Hepatocyte (in vitro differentiated cells): ENCODE results near the gene ANKRD35. TPM values are rescaled to one million over a fixed set of nuclear protein-coding genes. Genes with fewer than 3 reads are reported as not detected.

ENCODE experiments used
- DNase-seq: peaks from one replicate; pipeline ENCODE4 v3.0.0-alpha.2; 2016; ENCODE audit warnings: low spot score
- H2AFZ ChIP-seq: fragments of 200-600 bp; sonication (generic); 2 replicates; pipeline ENCODE4 v1.6.0; 2016; ENCODE audit warnings: antibody characterized with exemption, mild to moderate bottlenecking
- H3K27ac ChIP-seq: fragments of 200-600 bp; sonication (generic); 2 replicates; pipeline ENCODE4 v1.5.1; 2016; ENCODE audit warnings: mild to moderate bottlenecking
- H3K27me3 ChIP-seq: fragments of 200-600 bp; sonication (generic); 2 replicates; pipeline ENCODE4 v1.6.1; 2016
- H3K36me3 ChIP-seq: fragments of 200-600 bp; sonication (generic); replicated peaks from 2 replicates; pipeline ENCODE4 v1.5.1; 2016; ENCODE audit warnings: low read depth; ENCODE audit not compliant: insufficient read depth
- H3K4me1 ChIP-seq: fragments of 200-600 bp; sonication (generic); 2 replicates; pipeline ENCODE4 v1.5.1; 2016; ENCODE audit warnings: mild to moderate bottlenecking, moderate library complexity; ENCODE audit not compliant: insufficient read depth
- H3K4me2 ChIP-seq: fragments of 200-600 bp; sonication (generic); 2 replicates; pipeline ENCODE4 v1.6.0; 2016
- H3K4me3 ChIP-seq: fragments of 200-600 bp; sonication (generic); 2 replicates; pipeline ENCODE4 v1.5.1; 2016; ENCODE audit warnings: mild to moderate bottlenecking
- H3K79me2 ChIP-seq: fragments of 200-600 bp; sonication (generic); 2 replicates; pipeline ENCODE4 v1.6.0; 2017; ENCODE audit warnings: mild to moderate bottlenecking
- H3K9me2 ChIP-seq: fragments of 200-600 bp; sonication (generic); replicated peaks from 2 replicates; pipeline ENCODE4 v1.6.0; 2017; ENCODE audit warnings: mild to moderate bottlenecking; ENCODE audit not compliant: insufficient read depth
- H3K9me3 ChIP-seq: fragments of 200-600 bp; sonication (generic); 2 replicates; pipeline ENCODE4 v1.5.1; 2016; ENCODE audit warnings: low read depth, mild to moderate bottlenecking
- H4K20me1 ChIP-seq: fragments of 200-600 bp; sonication (generic); 2 replicates; pipeline ENCODE4 v1.6.0; 2016; ENCODE audit warnings: mild to moderate bottlenecking; ENCODE audit not compliant: insufficient read depth, poor library complexity, severe bottlenecking
- CTCF ChIP-seq: fragments of 200-600 bp; sonication (generic); IDR thresholded peaks from 2 replicates; pipeline ENCODE4 v1.5.1; 2016; ENCODE audit warnings: antibody characterized with exemption, mild to moderate bottlenecking; ENCODE audit not compliant: poor library complexity
- EZH2 ChIP-seq: fragments of 200-600 bp; sonication (generic); IDR thresholded peaks from 2 replicates; pipeline ENCODE4 v1.6.1; 2016; ENCODE audit warnings: antibody characterized with exemption, mild to moderate bottlenecking, borderline replicate concordance
- EZH2phosphoT487 ChIP-seq: fragments of 200-600 bp; sonication (generic); IDR thresholded peaks from one replicate; pipeline ENCODE4 v1.6.1; 2018; ENCODE audit warnings: antibody characterized with exemption, mild to moderate bottlenecking, low read depth, moderate library complexity; ENCODE audit not compliant: unreplicated experiment, severe bottlenecking
- WGBS: methylation state at CpG from one replicate; pipeline ENCODE4 v1.1.6; 2016; ENCODE audit warnings: low lambda C conversion rate; ENCODE audit errors: missing lambda C conversion rate; 5-methylcytosine and 5-hydroxymethylcytosine counted together
- polyA plus RNA-seq: library from polyadenylated mRNA; unstranded; fragments of >200 nt; fragmentation: Nextera tagmentation; extraction: Ambion mirVana; gene quantifications from 2 replicates; pipeline ENCODE4 v1.2.1, GENCODE V29; 2016
- total RNA-seq: library from RNA; depleted of rRNA; stranded (reverse); fragments of >200 nt; gene quantifications from 2 replicates; pipeline ENCODE4 v1.2.3, GENCODE V29; 2014

ANKRD35 gene
- total and polyA plus RNA-seq, 2 experiments from 2014 or later = 0.43 to 2.2 TPM

DNA sequence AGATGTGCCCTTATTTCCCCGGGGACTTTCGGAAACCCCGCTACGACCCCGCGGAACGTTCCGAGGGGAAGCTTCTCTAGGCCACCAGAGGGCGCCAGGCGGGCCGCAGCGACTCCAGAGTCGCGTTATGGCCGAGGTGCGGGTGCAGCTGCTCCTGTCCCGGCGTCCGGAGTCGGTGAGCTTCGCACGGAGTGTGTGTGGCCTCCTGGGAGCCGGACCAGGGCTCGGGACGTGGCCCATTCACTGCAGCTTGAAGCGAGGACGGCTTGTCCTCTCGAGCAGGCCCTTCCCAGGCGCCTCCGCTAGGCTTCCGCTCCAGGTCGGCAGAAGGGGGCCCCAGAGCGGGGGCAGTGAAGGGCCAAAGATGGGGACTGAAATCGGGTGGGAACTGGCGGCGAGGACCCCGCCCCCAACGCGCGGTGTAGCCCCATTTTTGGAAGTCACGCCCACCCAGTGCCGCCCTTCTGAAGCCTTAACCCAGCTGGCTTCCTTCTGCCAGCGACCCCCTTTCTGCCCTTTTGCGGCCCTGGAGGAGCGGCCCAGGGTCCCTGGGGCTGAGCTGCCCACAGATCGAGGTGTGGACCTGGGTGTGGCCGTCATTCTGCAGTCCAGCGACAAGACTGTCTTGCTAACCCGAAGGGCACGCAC is 40.0 kb downstream of the ANKRD35 start, which contains the start of gene NUDT17:
Gene NUDT17 (plus strand): TSS at position 117 of the 648 bp plus-strand sequence. CDS start 11 bp downstream, at position 128.
- Histone ChIP-seq H3K4me2 (peak within 1 kb of the TSS; percentile 95), H3K9me3 (no peaks in the 10 kb centered on the region), H3K79me2 (no peaks in the 10 kb centered on the region), H3K27ac (peak within 1 kb of the TSS; percentile 60), H3K27me3 (no peaks in the 10 kb centered on the region), H3K4me1 (peaks cover 5% of the 10 kb centered on the region), H3K9me2 (no peaks in the 10 kb centered on the region), H2AFZ (peak within 1 kb of the TSS; percentile 90), H3K36me3 (no peaks in the 10 kb centered on the region), H3K4me3 (peak within 1 kb of the TSS; percentile 65), H4K20me1 (no peaks in the 10 kb centered on the region)
- DNase-seq = peak; percentile 90
- WGBS = 3% methylated on average over 50 of the region's 50 CpGs
- TF ChIP-seq EZH2 (no peak), CTCF (peak; percentile 96), EZH2phosphoT487 (no peak)

GRCh38 chr1:145845144-145845513 is 40.5 kb downstream of the ANKRD35 start:
- Histone ChIP-seq H3K4me1 (peaks cover 5% of the 10 kb centered on the region), H3K79me2 (no peaks in the 10 kb centered on the region), H2AFZ (peak overlapping the region; percentile 90), H3K27ac (no peak overlapping the region), H3K27me3 (no peaks in the 10 kb centered on the region), H3K9me3 (no peaks in the 10 kb centered on the region), H3K4me3 (peak overlapping the region; percentile 65), H3K36me3 (no peaks in the 10 kb centered on the region), H3K9me2 (no peaks in the 10 kb centered on the region), H3K4me2 (peak overlapping the region; percentile 95), H4K20me1 (no peaks in the 10 kb centered on the region)
- TF ChIP-seq EZH2 (no peak), CTCF (no peak), EZH2phosphoT487 (no peak)
- WGBS = 32% methylated on average over 4 of the region's 4 CpGs
- DNase-seq = no peak

DNA sequence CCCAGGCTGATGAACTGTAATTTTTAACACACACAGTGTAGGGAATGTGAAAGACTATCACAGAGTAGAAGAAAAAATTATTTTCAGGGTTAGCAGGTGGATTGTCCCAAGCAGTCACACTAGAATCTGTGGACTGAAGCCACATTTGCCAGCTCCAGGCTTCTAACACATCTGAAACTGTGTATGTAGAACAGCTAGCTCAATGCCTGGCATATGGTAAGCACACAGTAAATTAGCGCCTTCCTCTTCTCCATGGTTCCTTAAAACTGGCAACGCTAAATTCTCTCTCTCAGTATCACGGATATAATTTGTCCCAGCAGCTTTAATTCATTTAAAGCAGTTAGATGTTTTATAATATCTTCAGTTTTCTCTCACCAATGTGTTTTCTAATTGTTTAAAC is 42.6 kb downstream of the ANKRD35 start:
- Histone ChIP-seq H4K20me1 (no peaks in the 10 kb centered on the region), H3K4me1 (peaks cover 5% of the 10 kb centered on the region), H3K79me2 (no peaks in the 10 kb centered on the region), H3K9me2 (no peaks in the 10 kb centered on the region), H3K9me3 (no peaks in the 10 kb centered on the region), H3K4me2 (no peak overlapping the region), H2AFZ (no peak overlapping the region), H3K36me3 (no peaks in the 10 kb centered on the region), H3K27ac (no peak overlapping the region), H3K27me3 (no peaks in the 10 kb centered on the region), H3K4me3 (no peak overlapping the region)
- no peak for DNase-seq
- TF ChIP-seq EZH2 (no peak), EZH2phosphoT487 (no peak), CTCF (no peak)
- 96% methylated on average over 3 of the region's 3 CpGs for WGBS
